Stimulated activated CD4-positive, alpha-beta T cell treated with anti-CD3 and anti-CD28 coated beads, Interleukin-1b, Interleukin-23, amount 100 ng/mL, for 1 hour (primary cell): ENCODE results near the gene ABITRAM.
A peak's percentile ranks its signal among the peaks of the same experiment; 100 is the strongest.
"Not testable (repeated sequence)": the region's sequence is repeated elsewhere in the genome, so short reads cannot be mapped to it uniquely, and the experiment has no call there.

Source experiments
- DNase-seq, 2 donors: peaks; one replicate each; pipeline ENCODE4 v3.0.0-alpha.2; 2020; ENCODE audit warnings: low read depth in 2 of 2

ABITRAM gene

GRCh38 chr9:108928386-108928785 lies 5.8 kb upstream of the ABITRAM start:
- no peak for DNase-seq

- DNase-seq, result no peak
These were observed 926 bp upstream of the ABITRAM start for GRCh38 chr9:108933231-108933717.

DNA sequence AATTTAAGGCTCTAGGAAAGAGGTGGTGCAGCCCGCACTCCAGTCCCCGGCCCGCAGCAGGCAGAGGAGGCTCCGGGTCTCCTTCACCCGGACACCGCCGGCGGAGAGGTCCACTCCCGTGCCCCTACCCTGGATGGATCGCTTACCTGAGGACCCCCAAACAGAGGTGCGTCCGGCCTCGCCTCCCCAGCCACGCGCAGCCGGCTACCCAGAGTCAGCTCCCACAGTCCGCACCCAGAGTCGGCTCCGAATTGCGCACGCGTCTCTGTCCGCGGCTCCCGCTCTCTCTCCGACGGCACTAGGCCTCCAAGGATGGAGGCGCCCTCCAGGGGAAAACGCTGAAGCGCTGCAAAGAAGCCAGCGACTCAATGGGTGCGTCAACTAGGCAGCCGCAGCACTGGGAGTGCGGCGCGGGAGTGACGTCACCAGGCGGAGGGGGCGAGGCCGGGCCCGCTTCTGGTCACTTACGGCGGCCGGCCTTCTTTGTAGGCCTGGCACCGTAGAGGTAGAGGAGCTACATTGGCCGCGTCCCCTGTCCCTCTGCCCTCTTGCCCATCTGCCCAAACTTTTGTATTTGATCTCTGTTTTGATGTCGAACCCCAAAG lies 380 bp upstream of the ABITRAM start, which contains the start of gene ELP1:
Gene ELP1, minus strand, starts transcription at position 407 of the 605 bp plus-strand sequence. CDS start 2,978 bp downstream, outside the sequence.
- DNase-seq, result peak; percentile 78 to 86

DNA sequence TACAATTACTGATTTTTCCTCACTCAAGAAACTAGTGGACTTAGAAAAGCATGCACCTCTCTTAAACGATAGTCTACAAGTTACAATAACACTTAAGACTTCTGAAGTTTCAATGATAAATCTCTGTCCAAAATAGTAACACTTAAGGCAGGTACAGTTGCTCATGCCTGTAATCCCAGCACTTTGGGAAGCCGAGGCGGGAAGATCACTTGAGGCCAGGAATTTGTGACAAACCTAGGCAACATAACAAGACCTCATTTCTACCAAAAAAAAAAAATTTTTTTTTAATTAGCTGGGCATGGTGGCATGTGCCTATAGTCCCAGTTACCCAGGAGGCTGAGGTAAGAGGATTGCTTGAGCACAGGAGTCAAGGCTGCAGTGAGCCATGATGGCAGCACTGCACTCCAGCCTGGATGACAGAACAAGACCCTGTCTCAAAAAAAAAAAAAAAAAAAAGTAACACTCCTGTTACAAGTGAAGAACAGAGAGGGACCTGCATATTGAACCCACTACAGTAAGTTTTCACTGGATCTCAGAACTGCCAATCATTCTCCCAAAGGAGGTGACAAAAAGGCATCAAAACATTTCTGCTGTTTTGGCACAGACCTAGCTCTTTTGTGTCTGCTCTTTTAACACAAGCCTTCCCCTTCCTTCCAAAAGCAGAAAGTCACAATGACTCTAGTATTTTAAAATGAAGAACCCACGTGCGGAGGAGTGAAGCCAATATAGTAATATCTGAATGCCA lies 3.5 kb downstream of the ABITRAM start:
- no peak for DNase-seq

DNA sequence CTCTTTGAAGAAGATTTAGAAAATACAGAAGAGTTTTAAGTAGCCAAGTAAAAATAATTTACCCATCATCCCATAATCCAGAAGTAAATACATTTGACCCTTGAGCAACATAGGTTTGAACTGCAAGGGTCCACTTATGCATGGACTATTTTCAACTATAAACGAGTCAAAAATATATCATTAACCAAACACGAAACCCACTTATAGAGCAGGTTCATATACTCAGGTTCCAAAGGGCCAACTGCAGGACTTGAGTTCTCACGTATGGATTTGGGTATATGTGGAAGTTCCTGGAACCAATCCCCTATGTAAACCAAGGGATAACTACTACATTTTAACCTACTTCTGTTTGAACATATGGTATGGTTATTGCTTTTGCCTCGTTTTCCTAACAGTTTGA lies 5.8 kb downstream of the ABITRAM start:
- no peak for DNase-seq

GRCh38 chr9:108950168-108950567 lies 16.0 kb downstream of the ABITRAM start:
- no peak for DNase-seq

DNA sequence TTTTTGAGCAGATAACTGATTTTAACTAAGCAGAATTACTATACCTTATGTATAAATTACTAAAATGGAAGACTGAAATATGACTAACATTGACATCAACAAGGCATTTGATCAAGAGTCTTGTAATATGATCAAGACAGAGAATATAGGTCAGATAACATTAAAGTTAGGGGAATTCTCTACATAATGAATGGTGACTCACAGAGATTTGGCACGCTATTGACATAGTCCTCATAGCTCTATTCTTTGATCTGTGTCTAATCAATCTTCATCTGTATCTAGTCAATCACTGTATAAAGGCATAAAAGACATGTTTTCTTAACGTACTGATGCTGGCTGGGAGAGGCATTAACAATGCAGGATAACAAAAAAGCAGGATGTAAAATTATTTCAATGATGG lies 17.4 kb downstream of the ABITRAM start:
- DNase-seq, result no peak

DNA sequence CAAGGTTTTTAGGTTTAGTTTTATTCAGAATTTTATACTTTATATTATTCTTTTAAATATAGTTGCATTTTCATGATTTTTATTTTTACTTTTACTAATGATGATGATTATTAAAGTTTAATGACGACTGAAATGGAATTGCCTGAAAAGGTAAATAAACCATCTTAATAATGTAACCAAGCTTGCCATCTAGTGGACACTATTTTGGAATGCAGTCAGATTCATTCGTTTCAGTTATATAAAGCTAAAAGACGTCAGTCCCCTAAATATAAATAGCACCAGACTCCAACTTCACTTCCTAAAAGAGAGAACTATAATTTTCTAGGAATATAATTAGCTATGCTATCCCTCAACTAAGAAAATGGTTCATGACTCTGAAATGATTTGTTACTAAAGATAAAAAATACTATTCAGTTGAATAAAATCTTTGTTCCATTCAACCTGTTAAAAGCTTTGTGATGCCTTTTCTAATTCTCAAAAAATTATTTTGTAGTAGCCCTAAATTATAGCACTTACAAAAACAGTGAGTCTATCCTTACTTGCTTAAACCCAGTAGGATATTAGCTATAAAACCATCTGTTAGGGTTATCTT lies 19.9 kb downstream of the ABITRAM start:
- no peak for DNase-seq

DNA sequence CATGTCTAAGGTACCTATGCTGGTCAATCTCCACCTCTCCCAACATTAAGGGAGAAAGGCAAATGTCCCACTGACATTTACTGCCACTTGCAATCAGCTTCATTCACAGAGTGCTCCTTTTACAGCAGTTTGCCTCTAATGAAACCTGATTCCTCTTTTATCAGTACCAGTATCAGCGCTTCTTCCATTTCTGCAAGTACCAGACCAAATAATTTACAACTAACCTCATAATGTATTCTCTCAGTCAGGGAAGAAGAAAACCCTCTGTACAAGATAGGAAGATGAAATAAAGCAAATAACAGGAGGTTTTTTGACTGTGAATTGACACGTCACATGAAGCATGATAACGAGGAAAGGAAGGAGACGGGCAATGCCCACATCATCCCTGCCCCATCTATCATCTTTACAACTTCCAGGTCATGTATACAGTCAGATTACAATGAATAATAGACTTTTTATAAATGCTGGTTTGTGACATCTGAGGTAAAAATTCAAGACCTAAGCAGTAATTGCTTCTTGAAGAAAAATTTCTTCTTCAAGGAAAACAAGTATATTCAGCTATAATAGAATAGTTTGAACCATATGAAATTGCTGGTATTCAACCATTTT lies 21.9 kb downstream of the ABITRAM start:
- no peak for DNase-seq

DNA sequence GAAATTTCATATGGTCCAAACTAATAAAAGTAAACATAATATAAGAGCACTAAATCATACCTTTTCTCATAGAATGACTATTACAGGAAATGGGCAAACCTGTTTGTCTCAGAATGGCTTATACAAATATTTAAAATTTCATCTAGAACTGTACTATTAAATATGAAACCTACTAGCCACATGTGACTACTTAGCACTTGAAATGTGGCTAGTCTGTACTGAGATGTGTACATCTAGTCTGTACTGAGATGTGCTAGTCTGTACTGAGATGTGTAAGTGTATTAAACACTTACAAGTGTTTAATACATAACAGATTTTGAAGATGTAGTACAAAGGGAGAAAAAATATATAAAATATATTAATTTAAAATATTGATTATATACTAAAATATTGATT lies 22.4 kb downstream of the ABITRAM start:
- DNase-seq, result no peak

GRCh38 chr9:108960331-108960730 lies 26.1 kb downstream of the ABITRAM start:
- no peak for DNase-seq

DNA sequence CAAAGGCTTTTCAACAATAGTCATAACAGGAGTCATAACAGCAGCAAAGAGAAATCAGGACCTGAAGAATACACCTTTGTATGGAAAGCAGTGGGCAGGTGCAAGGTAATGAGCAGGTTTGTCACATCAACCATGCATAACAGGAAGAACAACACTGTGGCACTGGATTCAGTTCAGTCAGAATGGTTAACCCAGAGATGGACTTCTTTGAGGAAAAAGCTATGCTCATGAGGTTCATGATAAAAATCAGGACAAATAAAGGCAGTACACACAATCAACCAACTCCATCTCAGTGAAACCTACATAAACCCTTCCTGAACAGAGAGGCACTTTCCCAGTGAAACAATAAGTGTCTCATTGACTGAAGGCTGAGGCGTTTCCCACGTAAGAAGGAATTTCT lies 27.0 kb downstream of the ABITRAM start:
- no peak for DNase-seq

DNA sequence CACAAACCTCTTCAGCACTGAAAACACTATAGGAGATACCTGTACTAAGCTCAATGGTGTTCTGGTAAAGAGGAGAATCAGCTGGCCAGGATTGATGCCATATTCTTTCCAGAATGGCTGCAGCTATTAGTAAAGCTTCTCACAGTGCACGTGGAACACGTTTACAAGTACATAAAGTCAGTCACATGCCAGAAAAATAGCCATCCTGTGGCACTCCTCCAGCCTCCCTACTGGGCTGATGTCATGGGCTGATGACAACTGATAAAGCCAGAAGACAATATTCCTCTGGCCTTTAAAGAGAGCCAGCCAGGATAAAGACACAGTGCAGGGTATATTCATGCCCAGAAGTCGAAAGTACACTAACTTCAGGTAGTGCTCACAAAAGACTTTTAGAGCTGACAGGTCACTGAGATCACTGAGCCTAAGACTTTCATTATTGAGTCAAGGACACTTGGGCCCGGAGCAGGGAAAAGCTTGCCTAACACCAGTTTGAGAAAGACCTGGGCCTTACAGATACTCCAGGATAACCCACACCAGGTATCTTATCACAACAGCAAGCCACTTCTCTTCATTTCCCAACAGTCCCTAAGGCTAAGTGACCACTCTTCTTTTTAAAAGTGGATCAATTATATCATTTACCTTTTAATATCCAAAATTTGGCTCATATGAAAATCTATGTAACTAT lies 29.4 kb downstream of the ABITRAM start:
- no peak for DNase-seq

DNA sequence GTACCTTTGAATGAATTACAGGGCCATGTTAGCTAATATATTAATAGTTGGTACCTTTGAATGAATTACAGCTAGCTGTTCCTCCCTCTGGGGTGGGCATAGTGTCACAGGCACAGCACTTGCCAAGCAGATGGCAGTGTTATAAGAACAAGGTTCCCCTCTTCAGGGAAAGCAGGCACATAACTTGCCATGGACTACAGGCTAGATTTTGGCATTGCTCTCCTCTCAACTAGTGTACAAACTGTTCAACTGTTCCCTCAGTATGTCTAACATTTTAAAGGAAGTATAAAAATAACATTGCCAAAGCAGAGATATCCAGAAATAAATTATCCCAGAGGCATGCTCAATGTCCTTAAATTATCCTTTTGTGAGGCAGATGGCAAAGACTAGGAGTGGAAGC lies 33.7 kb downstream of the ABITRAM start:
- DNase-seq, result no peak

GRCh38 chr9:108971392-108971791 lies 37.2 kb downstream of the ABITRAM start:
- not testable (repeated sequence) for DNase-seq

- DNase-seq, result no peak
These were observed 38.0 kb downstream of the ABITRAM start for GRCh38 chr9:108972186-108972585.

DNA sequence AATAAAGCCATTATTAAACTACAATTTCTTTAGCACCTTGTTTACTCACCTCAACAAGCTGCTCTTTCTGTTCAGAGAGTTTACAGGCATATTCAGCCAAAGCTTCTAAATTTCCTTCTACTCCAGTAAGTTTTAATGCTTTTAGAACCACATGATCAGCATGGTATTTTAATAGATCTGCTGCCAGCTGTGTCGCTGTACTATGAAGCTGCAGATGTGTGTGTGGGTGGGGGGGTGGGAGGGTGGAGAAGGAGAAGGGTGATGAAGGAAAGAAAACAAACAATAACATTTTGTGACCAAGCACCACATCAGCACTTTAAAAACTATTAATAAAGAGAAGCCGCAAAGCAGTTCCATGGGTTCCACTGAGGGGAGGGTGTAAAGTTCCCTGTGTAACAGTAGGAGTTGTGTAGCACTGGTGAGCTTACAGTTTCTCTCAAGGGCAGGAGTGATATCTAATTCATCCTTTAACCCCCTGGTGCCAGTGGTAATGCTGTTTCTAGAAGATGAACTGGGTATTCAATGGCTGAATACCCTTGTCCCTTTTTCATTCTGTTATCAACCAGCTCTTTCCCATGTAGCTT lies 38.5 kb downstream of the ABITRAM start:
- DNase-seq, result no peak

DNA sequence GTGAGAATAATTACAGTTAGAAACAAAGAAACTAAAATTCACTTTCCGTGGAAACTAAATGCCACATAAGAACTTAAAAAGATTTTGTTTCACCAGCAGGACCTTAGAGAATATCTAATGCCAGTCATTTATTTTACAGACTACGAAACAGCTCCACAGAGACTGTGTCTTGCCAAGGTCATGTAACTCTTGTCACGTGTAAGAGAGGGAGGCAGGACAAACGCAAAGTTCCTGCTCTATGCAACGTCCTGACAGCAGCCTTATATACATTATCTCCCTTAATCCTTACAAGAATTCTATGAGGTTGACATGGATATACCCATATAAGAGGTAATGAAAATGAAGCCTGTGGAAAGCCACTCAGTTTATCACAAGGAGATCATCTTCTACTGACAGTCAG lies 39.7 kb downstream of the ABITRAM start:
- no peak for DNase-seq

DNA sequence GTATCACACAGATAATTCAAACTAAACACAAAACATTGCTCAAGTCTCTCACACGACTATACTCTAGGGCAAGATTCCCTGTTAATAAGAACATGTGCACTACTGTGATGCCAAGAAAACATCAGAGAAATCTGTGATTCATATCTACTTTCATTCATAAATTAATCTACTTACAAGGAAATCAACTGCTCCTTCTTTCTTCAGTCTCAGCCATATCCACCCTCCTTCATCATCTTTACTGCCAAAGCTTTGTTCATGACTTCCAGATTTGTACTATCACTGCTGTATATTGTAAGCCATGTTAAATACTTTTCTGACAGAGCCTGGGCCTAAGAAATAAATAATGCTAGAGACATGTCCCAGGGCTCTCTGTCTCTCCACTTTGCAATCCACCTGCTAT lies 44.0 kb downstream of the ABITRAM start:
- no peak for DNase-seq

DNA sequence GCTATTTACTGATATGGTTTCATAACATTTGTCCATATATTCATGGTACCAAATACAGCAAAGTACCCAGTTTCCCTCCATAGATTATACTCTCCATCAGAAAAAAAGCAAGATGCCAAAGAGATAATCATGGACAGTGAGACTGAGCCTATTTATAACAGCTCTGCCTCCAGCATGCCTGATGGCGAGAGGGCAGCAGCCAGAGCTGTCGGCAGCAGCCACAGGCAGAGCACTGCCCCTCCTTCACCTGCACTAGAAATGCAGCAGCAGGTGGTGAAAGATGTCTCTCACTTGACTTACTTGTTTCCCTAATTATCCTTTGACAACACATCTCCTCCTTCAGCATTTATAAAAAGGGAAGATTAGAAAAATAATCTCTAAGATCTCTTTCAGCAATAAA lies 46.7 kb downstream of the ABITRAM start:
- no peak for DNase-seq

DNA sequence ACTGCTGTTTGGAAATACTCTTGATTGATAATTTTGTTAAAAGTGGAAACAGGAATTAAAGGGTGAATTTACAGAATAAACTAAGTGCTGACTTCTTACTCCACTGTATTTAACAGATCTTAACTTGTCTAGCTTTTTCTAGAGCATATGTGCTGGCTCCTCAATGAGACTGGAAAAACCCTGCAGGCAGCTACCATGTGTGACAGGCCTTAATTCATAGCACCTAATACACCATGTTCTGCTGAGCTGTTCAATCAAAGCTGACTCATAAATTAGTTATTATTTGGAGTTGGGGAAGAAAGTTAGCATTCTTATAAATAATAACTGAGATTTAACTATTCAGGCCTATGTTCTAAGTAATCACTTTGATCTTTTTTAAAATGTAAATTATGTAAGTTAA lies 49.7 kb downstream of the ABITRAM start:
- DNase-seq, result no peak
